ENCODE measurements around the gene BCAS3.

- TF ChIP-seq TEAD4 (IDR thresholded peaks at IDR 0.05) (no peak), YY1 (IDR thresholded peaks at IDR 0.05; ENCODE audit: low read depth) (no peak), REST (IDR thresholded peaks at IDR 0.05; ENCODE audit: low read depth) (no peak), USF1 (IDR thresholded peaks at IDR 0.05) (no peak), TAF1 (IDR thresholded peaks at IDR 0.05; ENCODE audit: low read depth) (no peak), TCF12 (IDR thresholded peaks at IDR 0.05; ENCODE audit: low read depth) (no peak), CREB1 (IDR thresholded peaks at IDR 0.05; ENCODE audit: low read depth) (no peak), RAD21 (IDR thresholded peaks at IDR 0.05; ENCODE audit: low read depth) (no peak), EP300 (IDR thresholded peaks at IDR 0.05; ENCODE audit: borderline replicate concordance) (no peak), MAX (IDR thresholded peaks at IDR 0.05) (no peak), NFIC (IDR thresholded peaks at IDR 0.05) (no peak), CEBPB (IDR thresholded peaks at IDR 0.05) (no peak)
Observed at GRCh38 chr17:60941571-60941970, 263.9 kb downstream of the BCAS3 start.

Data from Ishikawa (cell line).